ENCODE measurements around the gene B9D2.
A peak's percentile ranks its signal among the peaks of the same experiment; 100 is the strongest.
"Not testable (repeated sequence)": the region's sequence is repeated elsewhere in the genome, so short reads cannot be mapped to it uniquely, and the experiment has no call there.

The B9D2 gene

GRCh38 chr19:41355035-41355434 lies 8.9 kb downstream of the B9D2 start:
- DNase-seq (ENCODE audit: low read depth) = no peak

- DNase-seq (ENCODE audit: low read depth) = no peak
Observed at GRCh38 chr19:41354343-41354953, 9.5 kb downstream of the B9D2 start.

- DNase-seq (ENCODE audit: low read depth) = peak; percentile 80
Observed at GRCh38 chr19:41353466-41354342, 10.2 kb downstream of the B9D2 start, which contains the start of gene TGFB1. Gene TGFB1, minus strand, starts transcription at chr19:41353922. Its CDS starts 878 bp downstream, at chr19:41353044.

- peak; percentile 59 for DNase-seq (ENCODE audit: low read depth)
Observed at GRCh38 chr19:41352609-41353465, 11.1 kb downstream of the B9D2 start.

- DNase-seq (ENCODE audit: low read depth) = no peak
Observed at GRCh38 chr19:41352279-41352608, 11.7 kb downstream of the B9D2 start.

- peak; percentile 70 for DNase-seq (ENCODE audit: low read depth)
Observed at GRCh38 chr19:41351339-41352245, 12.4 kb downstream of the B9D2 start.

GRCh38 chr19:41350735-41351338 lies 13.1 kb downstream of the B9D2 start:
- no peak for DNase-seq (ENCODE audit: low read depth)

- not testable (repeated sequence) for DNase-seq (ENCODE audit: low read depth)
Observed at GRCh38 chr19:41346916-41347315, 17.0 kb downstream of the B9D2 start.

- DNase-seq (ENCODE audit: low read depth) = no peak
Observed at GRCh38 chr19:41344162-41344561, 19.8 kb downstream of the B9D2 start.

GRCh38 chr19:41341669-41342490 lies 22.1 kb downstream of the B9D2 start:
- DNase-seq (ENCODE audit: low read depth) = no peak

- DNase-seq (ENCODE audit: low read depth) = no peak
Observed at GRCh38 chr19:41339936-41340335, 24.0 kb downstream of the B9D2 start.

- DNase-seq (ENCODE audit: low read depth) = no peak
Observed at GRCh38 chr19:41335467-41335866, 28.5 kb downstream of the B9D2 start.

GRCh38 chr19:41334793-41335192 lies 29.2 kb downstream of the B9D2 start:
- DNase-seq (ENCODE audit: low read depth) = no peak

- no peak for DNase-seq (ENCODE audit: low read depth)
Observed at GRCh38 chr19:41332468-41332867, 31.5 kb downstream of the B9D2 start.

GRCh38 chr19:41332000-41332399 lies 31.9 kb downstream of the B9D2 start:
- DNase-seq (ENCODE audit: low read depth) = no peak

- no peak for DNase-seq (ENCODE audit: low read depth)
Observed at GRCh38 chr19:41330946-41331678, 32.8 kb downstream of the B9D2 start.

- no peak for DNase-seq (ENCODE audit: low read depth)
Observed at GRCh38 chr19:41330481-41330880, 33.5 kb downstream of the B9D2 start.

GRCh38 chr19:41328842-41329225 lies 35.1 kb downstream of the B9D2 start:
- DNase-seq (ENCODE audit: low read depth) = no peak

- DNase-seq (ENCODE audit: low read depth) = no peak
Observed at GRCh38 chr19:41328157-41328841, 35.6 kb downstream of the B9D2 start.
